HepG2 (cell line): ENCODE measurements around the gene DCDC2C. TPM values are rescaled to one million over a fixed set of nuclear protein-coding genes. Genes with fewer than 3 reads are reported as not detected.
A peak's percentile ranks its signal among the peaks of the same experiment; 100 is the strongest.

Experiments
- ATAC-seq: fragments of 200-7000 bp; cut with Tn5 transposase; 3 replicates; pipeline ENCODE4 v1.9.1; 2020; ENCODE audit warnings: mild to moderate bottlenecking, moderate library complexity
- BruUV-seq: library from RNA; stranded (reverse); fragments of 400-500 nt; replicated peaks from 2 replicates; lab custom pipeline; 2021; lab: Mats Ljungman, UMichigan
- CTCF ChIA-PET: fragments of 300-600 bp; formaldehyde crosslinking; extraction: SDS; loops from one replicate; lab custom pipeline; 2021; ENCODE audit warnings: low total read pairs, inconsistent platforms, low intra/inter-chr PET ratio; lab: Yijun Ruan, JAX
- POLR2A ChIA-PET: fragments of 350-600 bp; sonication (Branson Sonifier 250); formaldehyde crosslinking; loops from one replicate; lab custom pipeline; 2020; ENCODE audit warnings: antibody characterized with exemption, inconsistent platforms; lab: Yijun Ruan, JAX
- DNase-seq: peaks from one replicate; pipeline ENCODE4 v3.0.0-alpha.2; 2015; ENCODE audit warnings: low spot score
- FAIRE-seq: peaks from 3 replicates; lab custom pipeline; 2011; peaks lifted over from hg19 to GRCh38; lab: Jason Lieb, UNC
- H2AFZ ChIP-seq: one replicate; pipeline ENCODE4 v1.6.1; 2011; ENCODE audit warnings: low read length, inconsistent platforms
- H3K27ac ChIP-seq: fragments of 300-600 bp; 3 replicates; pipeline ENCODE4 v1.8.0; 2011; ENCODE audit warnings: mixed run types, mild to moderate bottlenecking, mixed read lengths, low read length, inconsistent platforms; ENCODE audit not compliant: insufficient read depth; ENCODE audit errors: extremely low read length
- H3K27me3 ChIP-seq, 2 experiments: fragments of 200-600 bp in 1 of 2; 2 replicates in 1 of 2; 3 replicates in 1 of 2; pipeline versions ENCODE4 v1.6.0 to v1.8.0; 2011; ENCODE audit warnings: low read length in 2 of 2, mild to moderate bottlenecking in 2 of 2, moderate library complexity in 2 of 2, inconsistent platforms in 1 of 2; ENCODE audit not compliant: insufficient read depth in 2 of 2, control insufficient read depth in 1 of 2
- H3K36me3 ChIP-seq, 2 experiments: fragments of 200-600 bp in 1 of 2; replicated peaks in 1 of 2; 2 replicates in 1 of 2; 3 replicates in 1 of 2; pipeline versions ENCODE4 v1.5.1 to v1.8.0; 2011; ENCODE audit warnings: low read length in 2 of 2, inconsistent platforms in 1 of 2; ENCODE audit not compliant: insufficient read depth in 2 of 2, control insufficient read depth in 1 of 2
- H3K4me1 ChIP-seq: 2 replicates; pipeline ENCODE4 v1.5.1; 2012; ENCODE audit warnings: low read length, inconsistent platforms; ENCODE audit not compliant: insufficient read depth
- H3K4me2 ChIP-seq: 2 replicates; pipeline ENCODE4 v1.6.0; 2011; ENCODE audit warnings: low read depth, low read length, inconsistent platforms
- H3K4me3 ChIP-seq, 3 experiments: fragments of 200-600 bp in 1 of 3; sonication (generic), shearing (Covaris generic) in 1 of 3; replicated peaks in 1 of 3; 2 replicates each; pipeline ENCODE4 v1.5.1; 2011 to 2016; ENCODE audit warnings: low read length in 3 of 3, inconsistent platforms in 2 of 3, low read depth in 2 of 3, mild to moderate bottlenecking in 2 of 3, control low read depth in 1 of 3, mixed read lengths in 1 of 3; ENCODE audit not compliant: insufficient read depth in 1 of 3
- H3K79me2 ChIP-seq: one replicate; pipeline ENCODE4 v1.6.1; 2011; ENCODE audit warnings: low read length, inconsistent platforms; ENCODE audit not compliant: insufficient read depth
- H3K9ac ChIP-seq: 2 replicates; pipeline ENCODE4 v1.6.0; 2011; ENCODE audit warnings: mild to moderate bottlenecking, low read depth, low read length, inconsistent platforms; ENCODE audit not compliant: insufficient read depth
- H3K9me3 ChIP-seq: 2 replicates; pipeline ENCODE4 v1.5.1; 2012; ENCODE audit warnings: mild to moderate bottlenecking, low read length
- H4K20me1 ChIP-seq: 2 replicates; pipeline ENCODE4 v1.6.0; 2011; ENCODE audit warnings: inconsistent platforms, mild to moderate bottlenecking, low read length, moderate library complexity; ENCODE audit not compliant: insufficient read depth
- CREB1 ChIP-seq, 2 experiments: fragments of 450-650 bp in 1 of 2; IDR thresholded peaks; 2 replicates each; pipeline ENCODE4 v1.6.1; 2016 to 2017; ENCODE audit warnings: control low read depth in 1 of 2, mild to moderate bottlenecking in 1 of 2, missing compliant biosample characterization in 1 of 2, missing genetic modification characterization in 1 of 2
- HHEX ChIP-seq: IDR thresholded peaks from 2 replicates; pipeline ENCODE4 v1.6.1; 2016; ENCODE audit warnings: control low read depth
- MAFF ChIP-seq: IDR thresholded peaks from 2 replicates; pipeline ENCODE4 v1.6.1; 2011; ENCODE audit warnings: low read depth, low read length, improper control_type of control experiment
- MAFK ChIP-seq, 2 experiments: IDR thresholded peaks in 1 of 2; conservative IDR thresholded peaks in 1 of 2; 2 replicates each; pipeline ENCODE4 v1.6.1; 2011; ENCODE audit warnings: improper control_type of control experiment in 2 of 2, low read length in 2 of 2
- MYNN ChIP-seq: sonication (generic); formaldehyde crosslinking; IDR thresholded peaks from 2 replicates; pipeline ENCODE4 v1.4.0; 2020; ENCODE audit warnings: mild to moderate bottlenecking, low read depth, missing genetic modification reagents
- POLR2G ChIP-seq: fragments of 200-400 bp; formaldehyde crosslinking; IDR thresholded peaks from 2 replicates; pipeline ENCODE4 v1.6.1; 2018; ENCODE audit warnings: mild to moderate bottlenecking, low read depth, low read length, moderate library complexity
- ZNF138 ChIP-seq: sonication (generic); formaldehyde crosslinking; IDR thresholded peaks from 2 replicates; pipeline ENCODE4 v1.5.0; 2020; ENCODE audit warnings: mild to moderate bottlenecking, low read depth, missing genetic modification reagents
- ZNF570 ChIP-seq: sonication (generic); formaldehyde crosslinking; IDR thresholded peaks from 2 replicates; pipeline ENCODE4 v1.4.0; 2020; ENCODE audit warnings: mild to moderate bottlenecking, missing genetic modification reagents, borderline replicate concordance
- WGBS: methylation state at CpG from one replicate; pipeline ENCODE4 v1.1.6; 2017; ENCODE audit warnings: low lambda C conversion rate; 5-methylcytosine and 5-hydroxymethylcytosine counted together
- in situ Hi-C: cut with HindIII; loops from 2 replicates; pipeline ENCODE4 v1.10.0; 2017; ENCODE audit warnings: low pct_unique_long_range_greater_than_20kb; ENCODE audit not compliant: extremely low pct_ligation_motif_present
- intact Hi-C: fragments of 100-400 bp; cut with micrococcal nuclease; formaldehyde crosslinking; loops from one replicate; pipeline ENCODE4 v1.10.0; 2022; ENCODE audit not compliant: unreplicated experiment
- polyA plus RNA-seq, 8 experiments: library from polyadenylated mRNA; depleted of rRNA in 3 of 8; stranded (reverse) in 7 of 8; unstranded in 1 of 8; fragments of >200 nt; fragmentation: Illumina TruSeq in 4 of 8; extraction: Trizol in 4 of 8; gene quantifications; 2 replicates each; pipeline versions ENCODE4 v1.2.1 to v1.2.3, GENCODE V29; 2011 to 2016; ENCODE audit warnings: low read depth in 4 of 8, missing spikeins in 1 of 8, mixed read lengths in 1 of 8; ENCODE audit not compliant: insufficient read depth in 1 of 8
- total RNA-seq, 5 experiments: library from RNA; depleted of rRNA; stranded (reverse); fragments of >200 nt; fragmentation: Illumina TruSeq; extraction: Trizol; gene quantifications; 2 replicates each; pipeline ENCODE4 v1.2.3, GENCODE V29; 2016; ENCODE audit warnings: low read depth in 1 of 5
- TF ChIP-seq, protein P1 (sequence below): sonication (generic); formaldehyde crosslinking; IDR thresholded peaks from 2 replicates; pipeline ENCODE4 v1.4.0; 2020; ENCODE audit warnings: mild to moderate bottlenecking, missing genetic modification reagents

The DCDC2C gene
- total and polyA plus RNA-seq, 2 of the 13 experiments (the other 11 are each of a cell fraction or from before 2014, with no cell fraction given): not detected

DNA sequence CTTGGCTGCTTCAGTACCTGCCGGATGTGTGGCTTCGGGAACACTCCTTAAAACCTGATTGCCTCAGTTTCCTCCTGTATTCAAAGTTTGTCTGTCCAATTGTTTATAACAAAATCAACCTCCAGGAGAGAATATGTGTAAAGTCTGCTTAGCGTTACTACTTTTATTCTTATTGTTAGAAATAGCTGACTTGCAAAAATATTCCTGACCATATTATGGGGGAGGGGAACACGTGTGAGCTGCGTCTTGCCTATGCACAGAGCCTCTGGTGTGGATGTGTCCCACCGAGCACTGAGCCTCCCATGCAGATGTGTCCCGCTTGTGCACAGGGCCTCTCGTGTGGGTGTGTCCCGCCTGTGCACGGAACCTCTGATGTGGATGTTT lies 82.5 kb downstream of the DCDC2C start:
- POLR2A ChIA-PET: no interaction called here
- no peak overlapping the region for H3K4me3 ChIP-seq
- H3K9me3 ChIP-seq: no peaks in the 10 kb centered on the region
- no peaks in the 10 kb centered on the region for H3K36me3 ChIP-seq
- no peak overlapping the region for H2AFZ ChIP-seq
- no peaks in the 10 kb centered on the region for H3K79me2 ChIP-seq
- peaks cover 5 to 24% of the 10 kb centered on the region in 2 experiments; a peak in 4 of 5 replicates for H3K27me3 ChIP-seq
- FAIRE-seq: no peak
- H3K4me2 ChIP-seq: no peak overlapping the region
- in situ Hi-C loops: no loop called here
- TF ChIP-seq ZNF570 (CRISPR knock-in tag): no peak
- no peak for TF ChIP-seq HHEX (CRISPR knock-in tag)
- TF ChIP-seq MYNN (CRISPR knock-in tag): no peak
- no peak for TF ChIP-seq CREB1 (IDR thresholded peaks at IDR 0.05)
- no peak for TF ChIP-seq CREB1 (CRISPR knock-in tag; IDR thresholded peaks at IDR 0.05)
- peak; percentile 92 for TF ChIP-seq MAFF
- TF ChIP-seq, protein P1, sequence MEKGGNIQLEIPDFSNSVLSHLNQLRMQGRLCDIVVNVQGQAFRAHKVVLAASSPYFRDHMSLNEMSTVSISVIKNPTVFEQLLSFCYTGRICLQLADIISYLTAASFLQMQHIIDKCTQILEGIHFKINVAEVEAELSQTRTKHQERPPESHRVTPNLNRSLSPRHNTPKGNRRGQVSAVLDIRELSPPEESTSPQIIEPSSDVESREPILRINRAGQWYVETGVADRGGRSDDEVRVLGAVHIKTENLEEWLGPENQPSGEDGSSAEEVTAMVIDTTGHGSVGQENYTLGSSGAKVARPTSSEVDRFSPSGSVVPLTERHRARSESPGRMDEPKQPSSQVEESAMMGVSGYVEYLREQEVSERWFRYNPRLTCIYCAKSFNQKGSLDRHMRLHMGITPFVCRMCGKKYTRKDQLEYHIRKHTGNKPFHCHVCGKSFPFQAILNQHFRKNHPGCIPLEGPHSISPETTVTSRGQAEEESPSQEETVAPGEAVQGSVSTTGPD (CRISPR knock-in tag): no peak
- no peak for TF ChIP-seq ZNF138 (CRISPR knock-in tag)
- TF ChIP-seq MAFK (conservative IDR thresholded peaks at IDR 0.05 in 1 of 2, IDR thresholded peaks at IDR 0.05 in 1 of 2; ENCODE audit: low read length in 2 of 2): peak; percentile 92 to 93; a peak in 3 of 4 replicates
- TF ChIP-seq POLR2G: no peak
- TF ChIP-seq, all 625 proteins: peak for 2
- WGBS: 36% methylated on average over 10 of the region's 10 CpGs
- H3K4me1 ChIP-seq: no peaks in the 10 kb centered on the region
- intact Hi-C loops: no loop called here
- ATAC-seq: no peak
- CTCF ChIA-PET: no interaction called here
- no TSS peak for BruUV-seq
- H3K9ac ChIP-seq: no peak overlapping the region
- no peak overlapping the region for H3K27ac ChIP-seq
- H4K20me1 ChIP-seq: no peaks in the 10 kb centered on the region
- DNase-seq: no peak
